SKM-1 (cell line): ENCODE measurements around the gene AKAP10.
"Not testable (repeated sequence)": the region's sequence is repeated elsewhere in the genome, so short reads cannot be mapped to it uniquely, and the experiment has no call there.

Experiments used
- DNase-seq: peaks from one replicate; lab custom pipeline; 2025; ENCODE audit not compliant: unreplicated experiment; lab: John Stamatoyannopoulos, UW

AKAP10 gene

DNA sequence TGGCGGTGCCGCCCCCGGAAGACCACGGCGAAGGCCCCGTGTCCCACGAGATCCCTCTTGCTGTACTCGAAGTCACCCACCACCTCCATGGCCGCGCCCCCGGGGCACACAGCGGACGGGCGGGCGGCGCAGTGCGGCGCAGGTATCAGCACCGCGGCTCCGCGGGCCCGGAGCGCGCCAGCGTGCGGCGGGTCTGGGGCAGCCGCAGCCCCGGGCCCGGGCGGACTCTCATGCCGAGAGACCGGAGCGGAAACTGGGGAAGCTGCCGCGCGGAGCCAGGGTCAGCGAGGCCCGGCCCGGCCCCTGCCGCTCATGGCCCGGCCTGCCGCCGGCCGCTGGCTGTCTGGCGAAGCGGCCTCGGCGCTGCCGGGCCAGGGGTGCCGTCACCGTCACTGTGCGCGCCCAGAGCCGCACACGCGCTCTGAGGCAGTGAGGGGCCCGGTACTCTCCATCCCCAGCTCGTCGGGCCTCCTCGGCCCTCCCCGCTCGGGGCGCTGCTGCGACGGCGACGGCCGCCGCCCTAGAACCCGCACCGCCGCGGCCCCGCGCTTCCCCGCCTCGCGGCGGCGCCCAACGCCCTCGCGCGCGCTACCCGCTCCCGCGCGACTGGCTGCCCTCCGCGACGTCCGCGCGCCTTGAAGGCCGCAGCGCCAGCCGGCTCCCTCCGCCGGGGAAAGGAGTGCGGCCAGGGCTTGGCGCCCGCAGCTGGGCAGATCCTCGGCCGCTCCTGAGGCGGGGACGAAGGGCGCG, 110.1 kb downstream of the AKAP10 start, which contains the start of gene ULK2:
ULK2 (minus strand) TSS at position 608 of the 750 bp plus-strand sequence; CDS start at position 89, 519 bp downstream.
- DNase-seq = no peak

- DNase-seq = peak; percentile 24
Measured at GRCh38 chr17:19867079-19867328, 110.6 kb downstream of the AKAP10 start.

- DNase-seq = no peak
Measured at GRCh38 chr17:19865021-19865420, 112.6 kb downstream of the AKAP10 start.

DNA sequence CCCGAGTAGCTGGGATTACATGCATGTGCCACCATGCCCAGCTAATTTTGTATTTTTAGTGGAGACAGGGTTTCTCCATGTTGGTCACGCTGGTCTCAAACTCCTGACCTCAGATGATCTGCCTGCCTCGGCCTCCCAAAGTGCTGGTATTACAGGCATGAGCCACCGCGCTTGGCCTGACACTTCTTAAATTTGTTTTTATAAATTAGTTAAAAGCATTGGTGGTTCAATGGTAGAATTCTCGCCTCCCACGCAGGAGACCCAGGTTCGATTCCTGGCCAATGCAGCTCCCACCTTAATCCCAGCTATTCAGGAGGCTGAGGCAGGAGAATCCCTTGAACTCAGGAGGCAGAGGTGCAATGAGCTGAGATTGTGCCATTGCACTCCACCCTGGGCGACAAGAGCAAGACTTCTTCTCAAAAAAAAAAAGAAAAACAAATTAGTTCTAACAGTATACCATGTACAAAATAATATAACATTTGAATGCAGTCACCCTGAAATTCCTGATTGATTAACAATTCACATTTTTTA, 116.9 kb downstream of the AKAP10 start:
- DNase-seq = not testable (repeated sequence)

DNA sequence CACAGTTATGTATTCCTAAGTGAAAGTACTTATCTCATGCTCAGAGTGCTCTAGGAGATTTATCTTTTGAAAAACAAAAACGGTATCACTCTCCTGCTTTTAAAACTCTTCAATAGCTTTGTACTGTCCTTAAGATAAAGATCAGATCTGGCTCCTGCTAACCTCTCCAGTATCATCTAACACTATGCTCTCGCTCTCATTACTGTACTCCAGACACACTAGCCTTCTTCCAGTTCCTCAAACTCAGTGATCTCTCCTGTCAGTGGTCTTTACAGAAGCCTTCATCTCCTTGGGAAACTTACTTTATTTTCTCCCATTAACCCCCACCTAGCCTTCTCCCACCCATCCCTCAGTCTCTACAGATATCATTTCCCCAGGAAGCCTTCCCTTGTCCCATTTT, 120.0 kb downstream of the AKAP10 start:
- DNase-seq = no peak
